GM23338 (cell line): ENCODE results near the gene MEF2A. TPM values are rescaled to one million over a fixed set of nuclear protein-coding genes. Genes with fewer than 3 reads are reported as not detected.

Experiments used
- ATAC-seq: fragments of 200-7000 bp; cut with Tn5 transposase; 3 replicates; pipeline ENCODE4 v1.9.1; 2020
- DNase-seq: peaks from one replicate; pipeline ENCODE4 v3.0.0-alpha.2; 2015; ENCODE audit warnings: low spot score
- H2AFZ ChIP-seq: fragments of 200-600 bp; sonication (generic); 2 replicates; pipeline ENCODE4 v1.8.0; 2016; ENCODE audit warnings: antibody characterized with exemption, mild to moderate bottlenecking, moderate library complexity
- H3F3A ChIP-seq: fragments of 200-600 bp; sonication (generic); replicated peaks from 2 replicates; pipeline ENCODE4 v1.8.0; 2017; ENCODE audit warnings: antibody characterized with exemption, mixed run types, low read depth
- H3K27ac ChIP-seq: fragments of 200-600 bp; sonication (generic); 2 replicates; pipeline ENCODE4 v1.6.1; 2016; ENCODE audit warnings: low read depth
- H3K27me3 ChIP-seq: fragments of 200-600 bp; sonication (generic); 2 replicates; pipeline ENCODE4 v1.8.0; 2016; ENCODE audit warnings: mild to moderate bottlenecking, mixed run types, moderate library complexity; ENCODE audit not compliant: insufficient read depth
- H3K36me3 ChIP-seq: fragments of 200-600 bp; sonication (generic); 2 replicates; pipeline ENCODE4 v1.8.0; 2016; ENCODE audit warnings: mild to moderate bottlenecking; ENCODE audit not compliant: insufficient read depth
- H3K4me1 ChIP-seq: fragments of 200-600 bp; sonication (generic); 2 replicates; pipeline ENCODE4 v1.8.0; 2016; ENCODE audit warnings: mild to moderate bottlenecking, moderate library complexity; ENCODE audit not compliant: insufficient read depth
- H3K4me2 ChIP-seq: fragments of 200-600 bp; sonication (generic); 2 replicates; pipeline ENCODE4 v1.7.1; 2017; ENCODE audit warnings: mixed run types
- H3K4me3 ChIP-seq: fragments of 200-600 bp; sonication (generic); 2 replicates; pipeline ENCODE4 v1.6.1; 2016; ENCODE audit warnings: mixed run types
- H3K79me2 ChIP-seq: fragments of 200-600 bp; sonication (generic); replicated peaks from 2 replicates; pipeline ENCODE4 v1.8.0; 2017; ENCODE audit warnings: mild to moderate bottlenecking; ENCODE audit not compliant: insufficient read depth
- H3K9me2 ChIP-seq: fragments of 200-600 bp; sonication (generic); 2 replicates; pipeline ENCODE4 v1.8.0; 2017; ENCODE audit not compliant: insufficient read depth
- H4K20me1 ChIP-seq: fragments of 200-600 bp; sonication (generic); replicated peaks from 2 replicates; pipeline ENCODE4 v1.8.0; 2017; ENCODE audit warnings: mild to moderate bottlenecking; ENCODE audit not compliant: insufficient read depth
- H3K27ac Mint-ChIP-seq: 2 replicates; pipeline ENCODE4 v1.8.0; 2020; ENCODE audit warnings: inconsistent platforms, mild to moderate bottlenecking, moderate library complexity, mixed read lengths
- H3K27me3 Mint-ChIP-seq: 3 replicates; pipeline ENCODE4 v1.8.0; 2022; ENCODE audit warnings: low read depth, mild to moderate bottlenecking, moderate library complexity, mixed read lengths, inconsistent platforms; ENCODE audit not compliant: insufficient read depth, poor library complexity
- H3K36me3 Mint-ChIP-seq: 3 replicates; pipeline ENCODE4 v1.8.0; 2021; ENCODE audit warnings: low read depth, mild to moderate bottlenecking, inconsistent platforms, moderate library complexity, mixed read lengths
- H3K4me1 Mint-ChIP-seq: 3 replicates; pipeline ENCODE4 v1.8.0; 2020; ENCODE audit warnings: mild to moderate bottlenecking, inconsistent platforms, mixed read lengths
- H3K4me3 Mint-ChIP-seq: 3 replicates; pipeline ENCODE4 v1.8.0; 2021; ENCODE audit warnings: moderate library complexity, mild to moderate bottlenecking, inconsistent platforms, mixed read lengths
- H3K9me3 Mint-ChIP-seq: 3 replicates; pipeline ENCODE4 v1.8.0; 2020; ENCODE audit warnings: moderate library complexity, mild to moderate bottlenecking, inconsistent platforms, mixed read lengths
- EZH2 ChIP-seq: fragments of 200-600 bp; sonication (generic); IDR thresholded peaks from one replicate; pipeline ENCODE4 v1.8.0; 2017; ENCODE audit warnings: antibody characterized with exemption, mild to moderate bottlenecking, low read depth; ENCODE audit not compliant: unreplicated experiment
- NANOG ChIP-seq: IDR thresholded peaks from 2 replicates; pipeline ENCODE4 v1.6.1; 2016; ENCODE audit warnings: antibody characterized with exemption, borderline replicate concordance
- POLR2AphosphoS5 ChIP-seq: IDR thresholded peaks from 2 replicates; pipeline ENCODE4 v1.6.1; 2016; ENCODE audit warnings: antibody characterized with exemption, low read depth
- STAT1 ChIP-seq: IDR thresholded peaks from one replicate; pipeline ENCODE4 v1.6.1; 2016; ENCODE audit warnings: antibody characterized with exemption; ENCODE audit not compliant: unreplicated experiment
- ZNF114 ChIP-seq: fragments of 250-450 bp; sonication (Bioruptor Pico); IDR thresholded peaks from 2 replicates; pipeline ENCODE4 v1.5.0; 2020; ENCODE audit warnings: mild to moderate bottlenecking, moderate library complexity
- polyA plus RNA-seq: library from polyadenylated mRNA; unstranded; fragments of >200 nt; fragmentation: Nextera tagmentation; extraction: Ambion mirVana; gene quantifications from 2 replicates; pipeline ENCODE4 v1.2.1, GENCODE V29; 2016
- total RNA-seq: library from RNA; depleted of rRNA; stranded (reverse); fragments of >200 nt; shearing (Covaris generic); gene quantifications from 2 replicates; pipeline ENCODE4 v1.2.3, GENCODE V29; 2014
- TF ChIP-seq, protein P1 (sequence below): IDR thresholded peaks from one replicate; pipeline ENCODE4 v1.6.1; 2018; ENCODE audit warnings: antibody characterized with exemption; ENCODE audit not compliant: unreplicated experiment
- TF ChIP-seq, protein P2 (sequence below), 2 experiments: fragments of 200-600 bp in 1 of 2; sonication (generic) in 1 of 2; conservative IDR thresholded peaks; 2 replicates each; pipeline versions ENCODE4 v1.5.1 to v1.6.1; 2016 to 2017; ENCODE audit warnings: antibody characterized with exemption in 2 of 2, low read depth in 2 of 2, mild to moderate bottlenecking in 2 of 2, moderate library complexity in 1 of 2

Gene MEF2A
- total and polyA plus RNA-seq, 2 experiments from 2014 or later, result 20.3 to 42.3 TPM

DNA sequence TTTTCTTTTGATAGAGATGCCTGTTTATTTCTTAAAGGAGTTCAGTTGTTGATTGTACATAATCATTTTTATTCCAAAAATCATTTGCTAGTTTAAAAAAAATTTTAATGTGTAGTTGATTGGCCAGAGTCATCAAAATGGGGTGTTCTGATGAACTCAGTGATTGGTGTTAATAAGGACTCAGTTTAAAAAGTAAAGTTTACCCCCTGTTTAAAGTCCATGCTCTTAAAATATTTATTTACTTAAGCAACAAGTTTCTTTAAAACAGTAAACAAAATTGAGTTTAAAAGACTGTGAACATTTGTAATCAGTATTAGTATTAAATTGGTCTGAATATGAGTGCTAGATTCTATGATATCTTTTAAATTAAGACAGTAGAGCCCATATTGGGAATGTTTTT is 56.0 kb downstream of the MEF2A start (continued):
- no peak for TF ChIP-seq POLR2AphosphoS5

- Histone ChIP-seq H3F3A (no peaks in the 10 kb centered on the region), H3K4me3 (no peak overlapping the region), H3K36me3 (no peaks in the 10 kb centered on the region), H2AFZ (no peak overlapping the region), H3K4me2 (peak overlapping the region; percentile 23), H3K4me1 (peaks cover 36% of the 10 kb centered on the region), H3K27me3 (no peaks in the 10 kb centered on the region), H3K79me2 (peaks cover 76% of the 10 kb centered on the region), H4K20me1 (no peaks in the 10 kb centered on the region), H3K27ac (peak overlapping the region; percentile 70; the same call in 1 of the 2 replicates), H3K9me2 (no peaks in the 10 kb centered on the region)
- Mint-ChIP-seq H3K9me3 (peaks cover 20% of the 10 kb centered on the region), H3K27ac (peak overlapping the region; percentile 34; the same call in 1 of the 2 replicates), H3K4me3 (no peak overlapping the region), H3K4me1 (peaks cover 45% of the 10 kb centered on the region), H3K36me3 (peaks cover 26% of the 10 kb centered on the region), H3K27me3 (peaks cover 4% of the 10 kb centered on the region)
- ATAC-seq (no peak), DNase-seq (no peak)
- TF ChIP-seq, protein P1, sequence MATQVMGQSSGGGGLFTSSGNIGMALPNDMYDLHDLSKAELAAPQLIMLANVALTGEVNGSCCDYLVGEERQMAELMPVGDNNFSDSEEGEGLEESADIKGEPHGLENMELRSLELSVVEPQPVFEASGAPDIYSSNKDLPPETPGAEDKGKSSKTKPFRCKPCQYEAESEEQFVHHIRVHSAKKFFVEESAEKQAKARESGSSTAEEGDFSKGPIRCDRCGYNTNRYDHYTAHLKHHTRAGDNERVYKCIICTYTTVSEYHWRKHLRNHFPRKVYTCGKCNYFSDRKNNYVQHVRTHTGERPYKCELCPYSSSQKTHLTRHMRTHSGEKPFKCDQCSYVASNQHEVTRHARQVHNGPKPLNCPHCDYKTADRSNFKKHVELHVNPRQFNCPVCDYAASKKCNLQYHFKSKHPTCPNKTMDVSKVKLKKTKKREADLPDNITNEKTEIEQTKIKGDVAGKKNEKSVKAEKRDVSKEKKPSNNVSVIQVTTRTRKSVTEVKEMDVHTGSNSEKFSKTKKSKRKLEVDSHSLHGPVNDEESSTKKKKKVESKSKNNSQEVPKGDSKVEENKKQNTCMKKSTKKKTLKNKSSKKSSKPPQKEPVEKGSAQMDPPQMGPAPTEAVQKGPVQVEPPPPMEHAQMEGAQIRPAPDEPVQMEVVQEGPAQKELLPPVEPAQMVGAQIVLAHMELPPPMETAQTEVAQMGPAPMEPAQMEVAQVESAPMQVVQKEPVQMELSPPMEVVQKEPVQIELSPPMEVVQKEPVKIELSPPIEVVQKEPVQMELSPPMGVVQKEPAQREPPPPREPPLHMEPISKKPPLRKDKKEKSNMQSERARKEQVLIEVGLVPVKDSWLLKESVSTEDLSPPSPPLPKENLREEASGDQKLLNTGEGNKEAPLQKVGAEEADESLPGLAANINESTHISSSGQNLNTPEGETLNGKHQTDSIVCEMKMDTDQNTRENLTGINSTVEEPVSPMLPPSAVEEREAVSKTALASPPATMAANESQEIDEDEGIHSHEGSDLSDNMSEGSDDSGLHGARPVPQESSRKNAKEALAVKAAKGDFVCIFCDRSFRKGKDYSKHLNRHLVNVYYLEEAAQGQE, result no peak
- TF ChIP-seq, protein P2, sequence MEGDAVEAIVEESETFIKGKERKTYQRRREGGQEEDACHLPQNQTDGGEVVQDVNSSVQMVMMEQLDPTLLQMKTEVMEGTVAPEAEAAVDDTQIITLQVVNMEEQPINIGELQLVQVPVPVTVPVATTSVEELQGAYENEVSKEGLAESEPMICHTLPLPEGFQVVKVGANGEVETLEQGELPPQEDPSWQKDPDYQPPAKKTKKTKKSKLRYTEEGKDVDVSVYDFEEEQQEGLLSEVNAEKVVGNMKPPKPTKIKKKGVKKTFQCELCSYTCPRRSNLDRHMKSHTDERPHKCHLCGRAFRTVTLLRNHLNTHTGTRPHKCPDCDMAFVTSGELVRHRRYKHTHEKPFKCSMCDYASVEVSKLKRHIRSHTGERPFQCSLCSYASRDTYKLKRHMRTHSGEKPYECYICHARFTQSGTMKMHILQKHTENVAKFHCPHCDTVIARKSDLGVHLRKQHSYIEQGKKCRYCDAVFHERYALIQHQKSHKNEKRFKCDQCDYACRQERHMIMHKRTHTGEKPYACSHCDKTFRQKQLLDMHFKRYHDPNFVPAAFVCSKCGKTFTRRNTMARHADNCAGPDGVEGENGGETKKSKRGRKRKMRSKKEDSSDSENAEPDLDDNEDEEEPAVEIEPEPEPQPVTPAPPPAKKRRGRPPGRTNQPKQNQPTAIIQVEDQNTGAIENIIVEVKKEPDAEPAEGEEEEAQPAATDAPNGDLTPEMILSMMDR (conservative IDR thresholded peaks at IDR 0.05; ENCODE audit: low read depth in 2 of 2), result no peak
- TF ChIP-seq ZNF114 (CRISPR knock-in tag) (no peak), STAT1 (no peak), EZH2 (no peak), POLR2AphosphoS5 (no peak)
Measured at GRCh38 chr15:99628374-99629001, 62.7 kb downstream of the MEF2A start.

DNA sequence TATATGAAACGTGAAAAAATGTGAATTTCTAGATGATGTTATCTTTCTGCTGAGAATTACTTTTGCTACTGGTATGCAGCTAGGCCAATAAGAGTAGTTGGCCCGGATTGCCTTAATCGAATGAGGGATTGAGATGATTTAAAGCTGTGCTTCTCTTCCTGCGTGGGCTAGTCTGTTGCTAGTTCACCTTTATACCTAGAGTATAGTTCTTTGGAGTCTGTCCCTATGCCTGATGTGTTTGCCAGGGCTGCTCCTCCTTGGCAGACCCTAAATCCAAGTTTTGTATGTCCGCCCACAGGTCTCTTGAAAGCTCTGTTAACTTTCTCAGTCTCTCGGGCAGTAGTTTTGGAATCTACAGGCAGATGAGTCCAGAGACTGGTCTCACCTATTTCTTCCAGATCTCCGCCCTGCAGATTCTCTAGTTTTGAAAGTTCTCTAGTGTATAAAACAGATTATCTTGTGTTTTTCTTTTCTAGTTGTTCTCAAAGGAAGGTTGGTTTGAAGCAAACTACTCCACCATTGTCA is 64.9 kb downstream of the MEF2A start:
- Histone ChIP-seq H3K4me2 (no peak overlapping the region), H3K36me3 (no peaks in the 10 kb centered on the region), H3K4me3 (no peak overlapping the region), H3K4me1 (peaks cover 36% of the 10 kb centered on the region), H3K27ac (peak overlapping the region; percentile 45), H3K79me2 (peaks cover 56% of the 10 kb centered on the region), H3K9me2 (no peaks in the 10 kb centered on the region), H3K27me3 (no peaks in the 10 kb centered on the region), H3F3A (no peaks in the 10 kb centered on the region), H4K20me1 (no peaks in the 10 kb centered on the region), H2AFZ (no peak overlapping the region)
- Mint-ChIP-seq H3K4me3 (no peak overlapping the region), H3K27me3 (peaks cover 4% of the 10 kb centered on the region), H3K9me3 (peaks cover 5% of the 10 kb centered on the region), H3K36me3 (peaks cover 25% of the 10 kb centered on the region; the same call in 2 of the 3 replicates), H3K27ac (peak overlapping the region; percentile 54; the same call in 1 of the 2 replicates), H3K4me1 (peaks cover 45% of the 10 kb centered on the region)
- DNase-seq (no peak), ATAC-seq (no peak)
- TF ChIP-seq, protein P1, result no peak
- TF ChIP-seq STAT1 (no peak), NANOG (no peak), ZNF114 (CRISPR knock-in tag) (no peak)
